Ecto neural progenitor cell (in vitro differentiated cells): Measurements from ENCODE around the gene CDKAL1.
"Not testable (repeated sequence)": the region's sequence is repeated elsewhere in the genome, so short reads cannot be mapped to it uniquely, and the experiment has no call there.

Experiments
- DNase-seq: peaks from one replicate; pipeline ENCODE4 v3.0.0-alpha.2; 2018; ENCODE audit warnings: low spot score

Gene CDKAL1

DNA sequence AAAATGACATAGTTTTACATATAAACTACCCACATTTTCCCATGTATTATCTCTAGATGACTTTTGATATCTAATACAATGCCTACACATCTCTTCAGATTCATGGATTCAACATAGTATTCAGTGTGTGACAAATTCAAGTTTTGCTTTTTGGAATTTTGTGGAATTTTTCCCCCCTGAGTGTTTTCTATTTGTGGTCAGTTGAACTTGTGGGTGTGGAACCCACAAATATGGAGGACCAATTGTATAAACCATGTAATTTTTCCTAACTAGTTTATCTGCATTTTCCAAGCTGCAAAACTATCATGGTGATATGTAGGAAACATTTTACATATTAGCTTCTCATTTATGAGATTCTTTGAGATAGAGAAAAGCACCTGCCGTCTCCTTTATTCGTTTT, 685.0 kb downstream of the CDKAL1 start:
- DNase-seq: no peak

DNA sequence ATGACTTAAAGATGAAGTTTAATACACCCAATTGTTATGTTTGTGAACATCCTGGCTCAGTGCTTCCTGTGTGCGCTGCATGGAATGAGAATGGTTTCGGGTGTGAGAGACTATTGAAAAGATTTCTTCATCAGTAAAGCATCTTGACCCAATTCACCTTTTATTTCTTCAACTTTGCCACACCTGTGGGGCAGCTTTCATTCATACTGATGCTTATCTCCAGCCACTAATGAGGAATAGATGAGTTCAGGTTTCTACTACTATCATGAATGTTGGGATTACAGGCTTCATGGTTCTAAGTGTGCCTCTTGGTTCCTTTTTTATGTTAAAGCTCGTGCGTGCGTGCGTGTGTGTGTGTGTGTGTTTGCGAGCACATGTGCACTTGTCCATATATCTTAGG, 685.6 kb downstream of the CDKAL1 start:
- no peak for DNase-seq

DNA sequence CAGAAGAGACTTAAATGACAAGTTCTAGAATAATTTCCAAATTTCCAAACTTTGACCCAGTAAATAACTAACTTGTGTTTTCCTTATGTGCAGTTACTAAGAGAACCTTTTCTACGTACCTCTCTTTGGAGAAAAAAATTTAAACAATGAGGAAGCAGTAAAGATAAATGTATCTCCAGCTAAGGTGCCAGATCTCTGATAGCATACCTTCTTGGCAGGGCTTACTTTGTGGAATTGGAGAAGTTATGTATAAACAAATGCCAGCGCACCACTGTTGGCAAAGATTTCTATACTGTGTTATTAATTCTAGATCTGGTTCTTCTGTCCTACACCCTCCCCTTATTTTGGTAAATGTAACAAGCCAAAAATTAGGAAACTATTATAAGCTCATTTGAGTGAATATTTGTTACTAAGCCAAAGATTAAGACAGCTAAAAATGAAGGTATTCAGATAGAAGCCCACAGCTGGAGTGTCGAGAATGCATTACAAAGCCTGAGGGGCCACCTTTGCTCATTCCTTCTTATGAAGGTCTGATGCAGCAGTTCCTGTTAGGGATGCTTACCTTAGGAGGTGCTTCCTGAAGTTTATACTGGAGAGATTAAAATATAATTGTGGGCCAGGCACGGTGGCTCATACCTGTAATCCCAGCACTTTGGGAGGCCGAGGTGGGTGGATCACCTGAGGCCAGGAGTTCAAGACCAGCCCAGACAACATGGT, 686.2 kb downstream of the CDKAL1 start:
- no peak for DNase-seq

DNA sequence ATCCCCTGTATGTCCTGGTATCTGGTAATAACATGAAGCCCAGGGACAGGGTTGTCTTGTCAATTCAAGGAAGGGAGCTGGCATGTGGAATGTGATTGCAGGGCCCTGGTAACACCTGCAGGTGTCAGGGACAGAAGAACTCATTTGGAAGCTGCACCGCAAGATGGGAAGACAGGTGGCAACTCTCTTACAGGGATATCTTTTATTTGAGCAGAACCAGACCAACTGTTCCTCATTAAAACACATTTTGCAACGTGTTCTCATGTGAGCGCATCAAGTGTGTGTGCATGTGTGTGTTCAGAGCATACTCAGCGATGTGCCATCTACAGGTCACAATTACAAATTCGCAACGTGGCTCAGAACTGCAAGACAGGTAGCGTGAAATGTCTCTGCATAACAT, 688.4 kb downstream of the CDKAL1 start:
- DNase-seq: no peak

DNA sequence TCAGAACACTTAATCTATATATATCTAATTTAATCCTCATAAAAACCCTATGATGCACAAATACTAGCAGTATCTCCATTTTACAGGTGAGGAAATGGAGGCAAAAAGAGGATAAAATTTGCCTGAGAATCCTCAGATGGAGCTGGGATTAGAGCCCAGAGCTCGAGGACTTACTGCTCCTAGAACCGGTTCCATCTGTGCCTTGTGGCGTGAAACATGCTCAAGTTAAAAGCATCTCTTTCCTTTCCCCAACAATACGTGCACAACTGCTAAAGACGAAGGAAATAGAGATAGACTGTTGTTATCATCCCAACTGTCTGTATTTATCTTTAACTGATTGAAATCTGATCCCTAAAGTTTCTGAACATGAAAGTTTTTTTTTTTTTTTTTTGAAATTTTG, 691.7 kb downstream of the CDKAL1 start:
- no peak for DNase-seq

DNA sequence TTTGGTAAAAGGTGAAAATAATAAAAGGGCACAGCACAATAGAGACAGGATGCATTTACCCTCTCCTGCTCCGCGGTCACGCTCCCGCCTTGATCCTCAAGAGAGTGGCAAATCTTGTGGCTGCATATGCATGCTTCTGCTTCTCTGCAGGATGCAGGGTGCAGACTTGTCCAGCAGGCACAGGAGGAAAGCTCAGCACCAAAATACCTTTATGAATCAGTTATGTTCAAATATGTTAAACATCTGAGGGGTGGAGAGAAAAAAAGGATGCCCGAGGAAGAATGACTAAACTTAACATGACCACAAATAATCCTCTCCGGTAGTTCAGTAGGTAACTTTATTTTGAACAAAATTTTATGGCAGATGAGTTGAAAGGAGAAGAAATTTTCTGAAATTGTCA, 693.2 kb downstream of the CDKAL1 start:
- no peak for DNase-seq

DNA sequence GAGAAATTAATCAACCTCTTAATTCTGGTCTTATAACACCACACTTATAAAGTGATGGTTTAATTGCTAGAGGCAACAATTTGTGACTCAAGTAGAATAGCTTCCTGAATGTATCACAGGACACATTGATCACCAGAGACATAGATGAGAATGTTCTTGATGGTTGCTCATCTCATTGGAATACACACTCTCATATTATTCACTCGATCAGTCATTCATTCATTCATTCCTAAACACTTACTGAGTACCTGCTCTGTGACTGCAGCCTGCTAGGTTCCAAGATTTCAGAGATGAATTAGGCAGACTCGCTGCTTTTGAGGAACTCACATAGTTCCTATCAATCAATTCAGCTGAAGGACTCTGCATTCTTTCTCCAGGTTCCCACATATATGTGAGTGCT, 694.2 kb downstream of the CDKAL1 start:
- no peak for DNase-seq

DNA sequence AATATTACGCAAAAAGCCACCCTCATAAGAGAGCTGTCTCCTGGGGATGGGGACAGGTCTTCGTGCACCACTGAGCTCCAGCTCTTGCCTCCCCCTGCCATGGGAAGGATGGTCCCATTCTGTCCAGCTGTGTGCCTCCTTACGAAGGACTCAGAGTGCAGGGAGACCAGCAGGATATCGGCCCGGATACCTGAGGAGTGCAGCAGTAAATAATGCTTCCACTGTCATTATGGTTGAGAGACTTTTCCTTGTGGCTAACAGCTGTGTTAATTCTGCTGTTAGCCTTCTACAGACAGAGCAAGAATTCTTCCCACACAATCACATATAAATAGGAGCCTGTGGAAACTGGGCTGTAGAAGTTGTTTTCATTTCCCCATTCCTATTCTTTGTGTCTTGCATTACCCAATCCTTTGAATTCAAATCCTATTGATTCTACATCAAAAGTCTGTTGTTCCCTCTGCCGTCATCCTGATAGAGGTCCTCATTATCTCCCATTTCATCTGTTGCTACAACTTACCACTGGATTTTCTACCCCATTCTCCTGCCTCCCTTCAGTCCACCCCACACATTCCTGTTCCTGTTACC, 694.7 kb downstream of the CDKAL1 start:
- DNase-seq: no peak

DNA sequence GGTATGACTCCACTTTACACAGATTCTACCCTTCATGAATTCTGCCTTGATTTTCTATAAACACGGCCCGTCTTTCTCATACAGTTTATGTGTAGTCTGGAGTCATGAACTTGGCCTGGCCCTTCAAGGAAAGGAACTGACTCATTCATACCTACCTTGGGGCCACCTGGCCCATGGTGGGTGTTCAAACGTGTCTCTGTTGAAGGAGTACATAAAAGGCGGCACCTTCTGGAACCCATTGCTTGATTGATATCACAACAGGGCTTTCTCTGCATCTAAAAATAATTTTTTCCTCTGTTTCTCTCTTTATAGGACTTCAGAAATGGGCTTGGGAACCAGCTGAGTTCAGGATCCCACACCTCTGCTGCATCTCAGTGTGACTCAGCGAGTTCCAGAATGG, 696.3 kb downstream of the CDKAL1 start:
- no peak for DNase-seq

DNA sequence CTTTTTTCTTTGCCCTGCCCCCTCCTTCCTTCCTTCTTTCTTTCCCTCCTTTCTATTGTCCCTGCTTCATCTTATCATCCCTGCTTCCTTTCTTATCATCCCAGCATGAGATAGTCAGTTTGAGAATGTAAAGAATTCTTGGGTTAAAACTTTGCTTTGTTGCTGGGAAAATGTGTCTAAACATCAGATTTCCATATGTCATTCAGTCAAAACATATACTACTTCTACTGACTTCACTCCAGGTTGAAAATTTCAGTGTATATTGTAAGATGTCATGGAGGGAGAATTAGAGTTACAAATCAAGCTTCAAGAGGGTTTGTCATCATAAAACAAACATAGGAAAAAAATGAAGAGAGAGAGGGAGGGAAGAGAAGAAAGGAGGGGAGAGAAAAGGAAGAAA, 700.9 kb downstream of the CDKAL1 start:
- DNase-seq: no peak

DNA sequence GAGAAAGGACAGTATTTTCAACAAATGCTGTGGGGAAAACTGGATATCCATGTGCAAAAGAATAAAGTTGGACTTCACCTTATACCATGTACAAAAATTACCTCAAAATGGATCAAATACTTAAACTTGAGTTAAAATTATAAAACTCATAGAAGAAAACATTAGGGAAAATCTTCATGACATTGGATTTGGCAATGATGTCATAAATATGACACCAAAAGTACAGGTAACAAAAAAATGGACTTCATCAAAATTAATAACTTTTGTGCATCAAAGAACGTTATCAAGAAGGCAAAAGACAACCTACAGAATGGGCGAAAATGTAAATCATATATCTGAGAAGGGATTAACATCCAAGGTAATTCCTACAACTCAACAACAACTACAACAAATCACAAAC, 704.0 kb downstream of the CDKAL1 start:
- no peak for DNase-seq

DNA sequence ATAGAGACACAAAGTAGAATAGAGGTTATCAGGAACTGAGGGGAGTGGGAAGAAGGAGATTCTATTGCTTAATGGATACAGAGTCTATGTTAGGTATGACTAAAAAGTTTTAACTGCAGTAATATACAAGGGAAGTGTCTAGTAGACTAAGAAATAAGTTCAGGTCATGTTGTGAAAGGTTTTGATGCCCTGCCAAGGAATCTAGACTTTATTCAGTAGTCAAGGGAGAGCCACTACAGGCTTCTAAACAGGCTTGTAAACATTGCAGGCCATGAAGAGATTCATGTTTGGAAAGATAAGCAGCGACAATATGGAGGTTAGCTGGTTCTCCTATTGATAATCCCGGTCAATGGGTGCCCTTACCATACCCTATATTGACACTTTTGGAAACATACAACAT, 706.5 kb downstream of the CDKAL1 start:
- no peak for DNase-seq

DNA sequence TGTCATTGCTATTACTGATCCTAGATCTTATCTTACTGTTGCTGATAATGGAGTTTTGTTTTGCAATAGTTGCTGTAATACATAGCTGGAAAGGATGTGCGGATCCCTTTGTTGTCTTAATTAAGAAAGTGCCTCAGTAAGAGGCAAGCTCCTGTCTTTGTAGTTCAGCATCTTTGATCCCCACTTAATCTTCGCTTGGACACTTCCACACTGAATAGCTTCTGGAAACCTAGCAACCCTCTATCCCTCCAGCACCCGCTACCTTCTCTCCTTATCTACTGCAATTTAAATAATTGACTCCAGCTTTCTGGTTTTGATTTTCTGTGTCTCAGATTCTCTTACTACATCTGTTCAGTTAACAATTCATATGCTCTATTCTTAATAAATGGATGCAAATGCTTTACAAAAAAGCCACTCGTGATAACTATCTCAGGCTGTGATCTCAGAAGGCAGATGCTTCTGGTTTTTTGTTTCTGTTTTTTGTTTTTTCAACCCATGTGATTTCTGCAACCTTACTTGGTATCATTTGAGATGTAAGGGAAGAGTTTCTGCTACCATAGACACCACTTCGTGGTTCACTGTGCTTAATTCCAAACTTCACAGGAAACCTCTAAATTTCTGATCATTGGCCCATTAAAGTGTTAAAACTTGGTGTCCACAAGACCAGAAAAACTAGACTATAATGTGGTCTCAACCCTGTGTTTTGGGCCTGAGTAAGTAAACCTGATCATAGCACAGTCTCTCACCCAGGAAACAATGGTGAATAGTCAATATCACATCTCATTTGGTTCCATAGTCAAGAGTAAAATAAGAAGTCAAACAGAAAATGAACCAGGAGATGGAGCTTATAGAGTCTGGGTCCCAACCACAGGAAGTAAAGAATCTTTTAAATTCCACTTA, 707.2 kb downstream of the CDKAL1 start:
- no peak for DNase-seq

DNA sequence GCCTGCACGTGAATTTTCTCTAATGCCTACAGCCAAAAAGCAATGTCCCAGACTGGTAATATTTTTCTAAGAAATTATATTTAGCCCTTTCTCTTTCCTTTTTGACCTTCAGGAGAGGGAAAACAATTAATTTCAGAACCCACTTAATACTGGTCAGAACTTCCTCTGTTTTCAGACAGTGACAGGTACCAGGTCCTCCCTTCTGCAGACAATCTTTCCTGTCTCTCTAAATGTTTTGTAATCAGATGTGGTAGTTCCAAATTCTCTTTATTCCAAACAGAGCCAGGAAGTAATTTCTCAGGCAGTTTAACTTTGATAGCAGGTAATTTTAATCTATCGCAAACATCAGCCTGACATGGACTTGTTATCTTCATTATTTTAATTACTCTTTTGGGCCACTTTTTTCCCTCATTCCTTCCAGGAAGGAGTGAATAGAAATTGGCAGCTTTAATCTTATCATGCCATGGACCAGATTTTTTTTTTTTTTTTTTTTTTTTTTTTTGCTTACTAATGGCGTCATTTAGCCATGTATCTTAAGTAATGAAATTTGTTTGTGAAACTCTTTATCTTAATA, 710.7 kb downstream of the CDKAL1 start:
- DNase-seq: no peak

DNA sequence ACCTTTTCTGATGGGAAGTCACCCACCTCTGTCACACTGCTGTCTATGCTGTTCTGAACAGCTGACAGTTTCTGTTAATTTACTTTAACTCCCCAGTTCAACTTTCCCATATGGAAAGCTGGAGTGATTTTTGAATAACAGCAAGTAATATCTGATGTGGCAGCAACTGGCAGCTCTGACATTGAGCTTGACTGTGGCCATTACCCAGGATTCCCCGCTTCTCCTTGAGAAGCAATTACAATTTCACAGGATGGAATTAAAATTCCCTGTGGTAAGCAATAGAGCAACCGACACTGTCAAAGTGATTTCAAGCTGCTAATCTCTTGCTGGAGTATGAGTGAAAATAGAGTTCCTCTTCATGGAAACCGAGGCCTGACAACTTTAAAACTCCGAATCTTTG, 711.2 kb downstream of the CDKAL1 start:
- no peak for DNase-seq

DNA sequence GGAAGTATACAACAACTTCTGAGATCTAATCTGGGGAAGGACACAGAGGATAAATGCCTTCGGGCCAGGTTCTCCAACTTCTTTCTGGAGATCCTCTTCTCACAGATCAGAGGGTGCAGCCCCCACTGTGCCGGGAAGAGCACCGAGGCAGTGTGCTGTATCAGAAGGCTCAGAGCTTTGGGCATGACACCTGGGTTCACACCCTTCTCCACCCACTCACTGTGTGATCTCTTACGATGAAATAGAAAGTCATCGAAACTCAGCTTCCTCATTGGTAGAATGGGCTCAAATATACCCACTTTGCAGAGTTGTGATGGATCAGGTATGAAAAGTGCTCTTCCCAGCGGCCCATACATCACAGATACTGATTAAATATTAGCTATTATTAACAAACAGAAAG, 711.8 kb downstream of the CDKAL1 start:
- DNase-seq: no peak

DNA sequence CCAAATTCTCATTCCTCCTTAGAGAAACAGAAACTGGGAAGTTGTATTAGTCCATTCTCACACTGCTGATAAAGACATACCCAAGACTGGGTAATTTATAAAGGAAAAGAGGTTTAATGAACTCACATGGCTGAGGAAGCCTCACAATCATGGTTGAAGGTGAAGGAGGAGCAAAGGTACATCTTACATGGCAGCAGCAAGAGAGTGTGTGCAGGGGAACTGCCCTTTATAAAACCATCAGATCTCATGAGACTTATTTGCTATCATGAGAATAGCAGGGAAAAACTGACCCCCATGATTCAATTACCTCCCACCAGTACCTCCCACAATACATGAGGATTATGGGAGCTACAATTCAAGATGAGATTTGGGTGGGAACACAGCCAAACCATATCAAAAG, 720.2 kb downstream of the CDKAL1 start:
- not testable (repeated sequence) for DNase-seq

DNA sequence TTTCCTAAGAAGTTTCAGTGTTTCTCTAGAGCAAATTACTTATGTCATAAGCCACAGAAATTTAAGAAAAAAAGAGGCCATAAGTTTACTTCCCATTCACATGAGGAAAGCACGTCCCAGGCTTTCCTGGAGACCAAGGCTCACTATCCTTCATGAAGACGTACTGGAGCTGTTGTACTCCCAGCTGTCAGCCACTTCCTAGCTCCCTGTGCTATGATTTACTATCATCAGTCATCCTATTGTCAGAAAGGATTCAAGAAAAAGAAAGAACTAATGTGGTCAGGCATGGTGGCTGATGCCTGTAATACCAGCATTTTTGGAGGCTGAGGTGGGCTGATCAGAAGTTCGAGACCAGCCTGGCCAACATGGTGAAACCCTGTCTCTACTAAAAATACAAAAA, 721.9 kb downstream of the CDKAL1 start:
- no peak for DNase-seq

DNA sequence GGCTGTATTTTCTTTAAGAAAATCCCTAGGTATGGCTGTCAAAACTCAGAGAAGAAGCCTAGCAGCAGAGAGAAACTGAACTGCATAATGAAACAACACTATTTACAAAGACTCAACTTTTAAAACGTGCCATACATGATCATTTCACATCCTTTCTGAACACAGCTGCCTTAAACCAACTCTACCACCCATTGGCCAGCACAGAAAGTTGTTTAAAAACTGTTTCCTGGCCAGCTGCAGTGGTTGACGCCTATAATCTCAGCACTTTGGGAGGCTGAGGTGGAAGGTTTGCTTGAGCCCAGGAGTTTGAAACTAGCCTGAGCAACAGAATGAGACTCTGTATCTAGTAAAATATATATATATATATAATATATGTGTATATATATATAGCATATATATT, 722.9 kb downstream of the CDKAL1 start:
- DNase-seq: no peak

DNA sequence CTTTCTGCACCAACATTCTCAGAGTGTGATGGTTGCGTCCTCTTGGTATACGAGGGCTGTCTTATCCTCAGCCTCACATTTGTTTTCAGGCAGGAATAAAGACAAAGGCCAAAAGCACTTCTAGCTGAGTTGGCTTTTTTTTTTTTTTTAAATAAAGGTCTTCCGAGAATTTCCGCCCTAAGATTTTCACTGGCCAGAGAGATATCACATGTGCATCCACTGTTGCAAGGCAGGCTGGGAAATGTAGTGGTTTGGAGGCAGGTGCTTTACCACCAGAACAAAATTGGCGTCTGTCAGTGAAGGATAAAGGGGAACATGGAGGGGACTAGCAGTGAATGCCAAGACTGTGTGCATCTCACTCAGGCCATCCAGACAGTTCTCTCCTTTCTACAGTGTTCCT, 724.4 kb downstream of the CDKAL1 start:
- no peak for DNase-seq

DNA sequence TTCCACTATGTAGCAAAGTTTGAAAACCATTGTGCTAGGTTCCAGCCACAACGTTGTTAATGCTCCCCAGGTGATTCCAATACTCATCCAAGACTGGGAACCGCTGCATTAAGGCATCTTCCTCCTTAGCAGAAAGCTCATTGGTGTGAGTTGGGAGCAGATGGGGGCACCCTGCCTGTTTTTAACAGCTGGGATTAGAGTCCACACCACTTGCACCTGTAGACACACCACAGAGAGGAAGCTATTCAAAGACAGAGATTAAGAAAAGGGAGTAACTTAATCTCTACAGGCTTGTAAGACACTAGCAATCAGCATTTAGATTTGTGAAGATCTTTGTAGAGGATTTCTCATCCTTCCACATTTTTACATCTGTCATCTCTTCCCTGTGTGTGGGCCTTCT, 725.4 kb downstream of the CDKAL1 start:
- no peak for DNase-seq

DNA sequence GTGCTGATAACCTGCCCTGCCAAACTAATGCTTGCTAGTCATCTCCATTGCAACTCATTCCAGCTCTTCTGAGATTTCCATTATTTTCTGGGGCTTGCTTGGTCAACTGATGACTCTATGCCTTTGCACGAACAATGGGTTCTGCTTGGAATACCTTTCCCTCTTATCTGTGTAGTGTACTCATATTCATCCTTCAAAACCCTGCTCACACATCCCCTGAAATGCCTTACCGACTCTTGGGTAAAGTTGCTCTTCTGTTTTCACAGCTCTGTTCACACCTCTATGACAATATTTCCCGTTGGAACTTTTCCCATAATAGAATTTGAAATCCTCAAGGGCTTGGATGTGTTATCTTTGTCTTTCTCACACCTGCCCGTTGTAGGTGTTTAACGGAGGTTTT, 728.2 kb downstream of the CDKAL1 start:
- DNase-seq: no peak
